Subcutaneous adipose tissue (tissue), 4 donors: Measurements from ENCODE around the gene FGD6. TPM values are rescaled to one million over a fixed set of nuclear protein-coding genes. Genes with fewer than 3 reads are reported as not detected.

Source experiments
- total RNA-seq, 4 donors: library from RNA; depleted of rRNA; stranded (reverse); fragments of >200 nt; gene quantifications; one replicate each; pipeline ENCODE4 v1.1.0, GENCODE V29; 2016
- TF ChIP-seq, protein P1 (sequence below): fragments of 450-650 bp; IDR thresholded peaks from one replicate; pipeline ENCODE4 v1.5.1; 2016; ENCODE audit warnings: low read depth, mild to moderate bottlenecking, control low read depth, antibody characterized with exemption, moderate library complexity

Gene FGD6
- total RNA-seq, 4 donors from 2014 or later = 3.4 to 13.8 (median 7.6) TPM

DNA sequence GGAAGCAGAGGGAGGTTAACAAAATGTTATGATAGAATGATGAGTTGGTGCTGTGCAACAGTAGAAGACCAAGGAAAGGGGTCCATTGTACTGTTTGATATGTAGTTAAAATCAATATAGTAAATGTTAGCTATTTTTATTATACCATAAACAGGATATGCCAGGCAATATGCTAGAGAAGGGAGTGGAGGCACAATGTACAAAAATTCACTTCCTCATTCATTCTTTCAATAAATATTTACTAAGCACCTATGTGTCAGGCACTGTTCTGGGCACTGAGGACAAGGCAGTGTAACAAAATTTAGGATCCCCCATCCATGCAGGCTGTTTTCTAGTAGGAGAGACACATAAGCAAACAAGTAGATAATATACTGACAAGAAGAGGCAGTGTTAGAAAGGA lies 25.0 kb downstream of the FGD6 start:
- TF ChIP-seq, protein P1, sequence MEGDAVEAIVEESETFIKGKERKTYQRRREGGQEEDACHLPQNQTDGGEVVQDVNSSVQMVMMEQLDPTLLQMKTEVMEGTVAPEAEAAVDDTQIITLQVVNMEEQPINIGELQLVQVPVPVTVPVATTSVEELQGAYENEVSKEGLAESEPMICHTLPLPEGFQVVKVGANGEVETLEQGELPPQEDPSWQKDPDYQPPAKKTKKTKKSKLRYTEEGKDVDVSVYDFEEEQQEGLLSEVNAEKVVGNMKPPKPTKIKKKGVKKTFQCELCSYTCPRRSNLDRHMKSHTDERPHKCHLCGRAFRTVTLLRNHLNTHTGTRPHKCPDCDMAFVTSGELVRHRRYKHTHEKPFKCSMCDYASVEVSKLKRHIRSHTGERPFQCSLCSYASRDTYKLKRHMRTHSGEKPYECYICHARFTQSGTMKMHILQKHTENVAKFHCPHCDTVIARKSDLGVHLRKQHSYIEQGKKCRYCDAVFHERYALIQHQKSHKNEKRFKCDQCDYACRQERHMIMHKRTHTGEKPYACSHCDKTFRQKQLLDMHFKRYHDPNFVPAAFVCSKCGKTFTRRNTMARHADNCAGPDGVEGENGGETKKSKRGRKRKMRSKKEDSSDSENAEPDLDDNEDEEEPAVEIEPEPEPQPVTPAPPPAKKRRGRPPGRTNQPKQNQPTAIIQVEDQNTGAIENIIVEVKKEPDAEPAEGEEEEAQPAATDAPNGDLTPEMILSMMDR = no peak

DNA sequence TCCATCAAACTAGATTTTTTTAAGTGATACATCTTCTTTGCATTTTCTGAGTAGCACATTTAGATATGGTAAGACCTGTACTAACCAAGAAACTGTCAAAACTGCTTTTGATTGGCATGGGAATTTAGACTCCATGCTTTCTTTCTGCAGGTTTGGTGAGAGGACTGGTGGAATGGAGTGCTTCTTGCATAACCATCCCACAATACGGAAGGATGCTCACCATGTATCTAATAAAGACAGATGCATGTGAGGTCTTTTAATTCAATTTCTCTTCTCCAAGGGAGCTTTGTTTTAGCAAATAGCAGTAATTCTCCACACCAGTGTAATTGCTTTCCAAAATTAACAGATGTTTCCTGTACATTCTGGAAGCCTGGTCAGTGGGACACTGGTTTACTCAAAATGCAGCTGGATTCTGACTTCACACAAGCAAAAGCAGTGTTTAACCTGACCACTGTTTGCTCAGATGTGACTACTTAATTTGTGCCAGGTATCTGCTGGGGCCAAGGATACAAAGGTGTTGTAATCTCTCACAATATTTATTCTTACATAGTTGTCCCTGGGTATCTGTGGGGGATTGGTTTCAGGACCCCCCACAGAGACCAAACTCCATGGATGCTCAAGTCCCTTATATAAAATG lies 26.1 kb downstream of the FGD6 start:
- TF ChIP-seq, protein P1 = no peak

DNA sequence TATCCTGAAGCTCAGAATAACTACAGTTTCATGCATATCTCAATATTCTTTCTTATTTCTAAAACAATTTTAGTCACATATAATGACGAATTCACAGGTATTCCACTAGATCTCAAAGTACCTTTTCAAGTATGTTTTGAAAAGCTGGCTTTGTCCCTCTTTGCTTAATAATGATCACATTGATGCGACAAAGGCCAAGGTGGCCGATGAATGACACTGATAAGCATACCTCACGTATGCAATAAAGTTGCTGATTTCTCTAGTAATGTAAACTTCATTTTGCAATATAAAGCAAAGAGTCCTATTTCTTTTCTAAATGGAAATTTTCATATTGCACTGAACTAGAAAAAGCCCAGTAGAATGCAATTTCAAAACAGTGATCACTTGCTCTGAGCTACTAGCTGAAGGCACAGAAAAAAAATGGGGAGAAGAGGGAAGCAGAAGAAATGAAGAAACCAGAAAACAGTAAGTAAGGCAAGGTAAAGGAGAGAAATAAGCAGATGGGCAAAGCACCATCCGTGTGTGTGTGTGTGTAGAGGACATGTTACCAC lies 29.3 kb downstream of the FGD6 start:
- TF ChIP-seq, protein P1 = no peak

DNA sequence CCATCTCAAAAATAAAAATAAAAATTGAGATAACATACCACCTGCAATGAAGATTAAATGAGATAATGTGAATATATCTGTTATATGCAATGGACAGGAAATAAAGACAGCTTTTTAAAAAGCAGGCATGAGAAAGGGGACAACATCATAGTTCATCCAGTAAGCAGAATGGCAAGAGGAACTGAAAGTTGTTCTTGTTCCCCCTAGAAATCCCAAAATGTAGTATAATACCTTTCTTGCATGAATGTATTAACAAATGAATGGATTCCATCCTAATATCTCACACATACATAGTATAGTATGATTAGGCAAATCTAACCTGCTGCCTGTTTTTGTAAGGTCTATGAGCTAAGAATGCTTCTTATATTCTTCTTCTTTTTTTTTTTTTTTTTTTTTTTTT lies 31.4 kb downstream of the FGD6 start:
- TF ChIP-seq, protein P1 = no peak

DNA sequence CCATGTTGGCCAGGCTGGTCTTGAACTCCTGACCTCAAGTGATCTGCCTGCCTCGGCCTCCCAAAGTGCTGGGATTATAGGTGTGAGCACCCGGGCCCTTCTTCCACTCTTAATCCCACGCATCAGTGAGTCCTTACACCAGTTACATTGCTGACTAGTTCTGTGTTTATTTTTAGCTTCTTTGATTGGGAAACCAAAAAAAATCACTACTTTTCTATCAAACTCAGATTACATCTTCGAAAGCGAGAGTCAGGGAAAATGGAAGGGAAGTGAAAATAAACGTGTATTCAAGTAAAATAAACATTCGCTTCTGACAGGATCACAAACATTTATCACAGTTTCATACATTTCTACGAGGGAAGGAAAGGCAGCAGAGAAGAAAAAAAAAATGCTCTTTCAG lies 32.2 kb downstream of the FGD6 start:
- TF ChIP-seq, protein P1 = no peak

- TF ChIP-seq, protein P1 = no peak
Measured at GRCh38 chr12:95184121-95184520, 33.1 kb downstream of the FGD6 start.

DNA sequence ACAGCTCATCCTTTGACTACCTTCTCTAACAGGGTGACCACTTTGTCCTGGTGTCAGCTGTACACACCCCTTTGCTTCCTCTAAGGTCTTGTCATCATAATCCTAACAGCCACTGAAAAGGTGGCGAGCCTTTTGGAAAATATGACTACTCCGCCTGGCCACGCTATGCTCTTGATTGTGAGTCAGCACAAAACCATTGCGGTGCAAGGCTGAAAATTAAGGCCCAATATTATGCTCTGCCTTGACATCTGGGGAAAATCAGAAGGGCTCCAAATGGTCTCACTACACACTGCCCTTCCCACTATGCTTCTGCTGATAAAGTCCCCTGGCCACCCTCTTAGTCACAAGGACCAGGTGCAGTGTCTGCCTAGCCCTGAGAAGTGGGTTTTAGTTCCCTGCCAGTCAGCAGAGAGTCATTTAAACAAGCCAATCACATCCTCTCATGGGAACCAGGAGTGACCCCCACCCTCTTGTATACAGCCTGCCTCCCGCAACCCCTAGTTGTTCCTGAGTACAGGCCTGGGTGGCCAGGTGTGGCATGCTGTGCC lies 34.3 kb downstream of the FGD6 start:
- TF ChIP-seq, protein P1 = no peak
